IPS DF 6.9 (cell line): Measurements from ENCODE around the gene TNPO3.
"Not testable (repeated sequence)": the region's sequence is repeated elsewhere in the genome, so short reads cannot be mapped to it uniquely, and the experiment has no call there.

ENCODE experiments used
- DNase-seq: peaks from one replicate; pipeline ENCODE4 v3.0.0-alpha.2; 2013; ENCODE audit warnings: low read depth, low spot score
- H3K27ac ChIP-seq: one replicate; pipeline ENCODE4 v1.5.1; 2013; ENCODE audit warnings: low read length, control low read depth
- H3K27me3 ChIP-seq: 2 replicates; pipeline ENCODE4 v1.6.1; 2013; ENCODE audit warnings: mild to moderate bottlenecking, low read length; ENCODE audit not compliant: control insufficient read depth, insufficient read depth
- H3K36me3 ChIP-seq: 2 replicates; pipeline ENCODE4 v1.6.1; 2013; ENCODE audit warnings: low read length; ENCODE audit not compliant: control insufficient read depth, insufficient read depth
- H3K4me1 ChIP-seq: 2 replicates; pipeline ENCODE4 v1.6.1; 2013; ENCODE audit warnings: low read length; ENCODE audit not compliant: control insufficient read depth, insufficient read depth
- H3K4me3 ChIP-seq: 2 replicates; pipeline ENCODE4 v1.5.1; 2013; ENCODE audit warnings: mild to moderate bottlenecking, low read length
- H3K9me3 ChIP-seq: 2 replicates; pipeline ENCODE4 v1.6.1; 2013; ENCODE audit warnings: low read length, inconsistent platforms; ENCODE audit not compliant: control insufficient read depth, insufficient read depth
- WGBS: extraction: QIAGEN DNeasy Blood & Tissue Kit; methylation state at CpG from one replicate; pipeline ENCODE4 v1.1.7; 2013; ENCODE audit warnings: mixed read lengths, missing lambda C conversion rate; ENCODE audit not compliant: insufficient read length, insufficient coverage; 5-methylcytosine and 5-hydroxymethylcytosine counted together

The TNPO3 gene

GRCh38 chr7:129047761-129048160 is 7.2 kb downstream of the TNPO3 start:
- Histone ChIP-seq H3K36me3 (no peaks in the 10 kb centered on the region), H3K27ac (no peak overlapping the region), H3K4me1 (no peaks in the 10 kb centered on the region), H3K4me3 (no peak overlapping the region), H3K9me3 (no peaks in the 10 kb centered on the region), H3K27me3 (no peaks in the 10 kb centered on the region)
- WGBS = no CpG with 5 or more reads among the region's 2 CpGs
- no peak for DNase-seq

GRCh38 chr7:129045682-129046081 is 9.2 kb downstream of the TNPO3 start:
- Histone ChIP-seq H3K27ac (no peak overlapping the region), H3K9me3 (no peaks in the 10 kb centered on the region), H3K4me1 (no peaks in the 10 kb centered on the region), H3K27me3 (no peaks in the 10 kb centered on the region), H3K36me3 (no peaks in the 10 kb centered on the region), H3K4me3 (no peak overlapping the region)
- WGBS = no CpG with 5 or more reads among the region's 4 CpGs
- DNase-seq = no peak

GRCh38 chr7:129043012-129043411 is 11.9 kb downstream of the TNPO3 start:
- Histone ChIP-seq H3K27ac (no peak overlapping the region), H3K4me3 (no peak overlapping the region), H3K27me3 (no peaks in the 10 kb centered on the region), H3K9me3 (no peaks in the 10 kb centered on the region), H3K4me1 (no peaks in the 10 kb centered on the region), H3K36me3 (no peaks in the 10 kb centered on the region; the same call in 1 of the 2 replicates)
- WGBS = no CpG with 5 or more reads among the region's 3 CpGs
- no peak for DNase-seq

- WGBS = no CpG with 5 or more reads among the region's 3 CpGs
- no peak overlapping the region for H3K27ac ChIP-seq
- H3K4me1 ChIP-seq = peaks cover 1% of the 10 kb centered on the region; the same call in 1 of the 2 replicates
- H3K36me3 ChIP-seq = no peaks in the 10 kb centered on the region; the same call in 1 of the 2 replicates
- H3K4me3 ChIP-seq = no peak overlapping the region
- no peaks in the 10 kb centered on the region for H3K27me3 ChIP-seq
- H3K9me3 ChIP-seq = no peaks in the 10 kb centered on the region
- no peak for DNase-seq
Observed at GRCh38 chr7:129041142-129042085, 13.5 kb downstream of the TNPO3 start.

GRCh38 chr7:129038468-129038867 is 16.4 kb downstream of the TNPO3 start:
- no CpG with 5 or more reads among the region's 2 CpGs for WGBS
- H3K9me3 ChIP-seq, H3K4me3 ChIP-seq, H3K36me3 ChIP-seq, DNase-seq, H3K4me1 ChIP-seq, H3K27ac ChIP-seq, H3K27me3 ChIP-seq: not testable (repeated sequence)

- H3K27ac ChIP-seq = no peak overlapping the region
- no peak for DNase-seq
Observed at GRCh38 chr7:129037585-129037984, 17.3 kb downstream of the TNPO3 start.

GRCh38 chr7:129032017-129032416 is 22.9 kb downstream of the TNPO3 start:
- H3K36me3 ChIP-seq = peaks cover 2% of the 10 kb centered on the region; the same call in 1 of the 2 replicates
- H3K27ac ChIP-seq = no peak overlapping the region
- no peaks in the 10 kb centered on the region for H3K27me3 ChIP-seq
- DNase-seq = no peak
- no peaks in the 10 kb centered on the region for H3K4me1 ChIP-seq
- no CpG with 5 or more reads among the region's 1 CpG for WGBS
- no peak overlapping the region for H3K4me3 ChIP-seq
- no peaks in the 10 kb centered on the region for H3K9me3 ChIP-seq

More at GRCh38 chr7:129037585-129037984, 17.3 kb downstream of the TNPO3 start:
- Histone ChIP-seq H3K27me3 (no peaks in the 10 kb centered on the region), H3K4me3 (no peak overlapping the region), H3K4me1 (peaks cover 1% of the 10 kb centered on the region; the same call in 1 of the 2 replicates), H3K9me3 (no peaks in the 10 kb centered on the region), H3K36me3 (peaks cover 2% of the 10 kb centered on the region; the same call in 1 of the 2 replicates)
- WGBS = no CpG with 5 or more reads among the region's 4 CpGs

- H3K4me1 ChIP-seq = no peaks in the 10 kb centered on the region
- no peaks in the 10 kb centered on the region for H3K9me3 ChIP-seq
- no peak overlapping the region for H3K4me3 ChIP-seq
- DNase-seq = no peak
- no peak overlapping the region for H3K27ac ChIP-seq
- WGBS = no CpG with 5 or more reads among the region's 3 CpGs
- H3K36me3 ChIP-seq = peaks cover 2% of the 10 kb centered on the region; the same call in 1 of the 2 replicates
- no peaks in the 10 kb centered on the region for H3K27me3 ChIP-seq
Observed at GRCh38 chr7:129030440-129030839, 24.5 kb downstream of the TNPO3 start.

GRCh38 chr7:129024125-129024524 is 30.8 kb downstream of the TNPO3 start:
- no peaks in the 10 kb centered on the region for H3K4me1 ChIP-seq

GRCh38 chr7:129021656-129022055 is 33.3 kb downstream of the TNPO3 start:
- H3K9me3 ChIP-seq = no peaks in the 10 kb centered on the region
- H3K36me3 ChIP-seq = no peaks in the 10 kb centered on the region
- no peak overlapping the region for H3K4me3 ChIP-seq
- H3K4me1 ChIP-seq = no peaks in the 10 kb centered on the region
- no CpG with 5 or more reads among the region's 2 CpGs for WGBS
- no peaks in the 10 kb centered on the region for H3K27me3 ChIP-seq
- DNase-seq = no peak
- H3K27ac ChIP-seq = no peak overlapping the region

More at GRCh38 chr7:129024125-129024524, 30.8 kb downstream of the TNPO3 start:
- DNase-seq = no peak
- H3K27me3 ChIP-seq = no peaks in the 10 kb centered on the region
- no peaks in the 10 kb centered on the region for H3K36me3 ChIP-seq
- H3K4me3 ChIP-seq = no peak overlapping the region
- H3K9me3 ChIP-seq = no peaks in the 10 kb centered on the region
- no CpG with 5 or more reads among the region's 3 CpGs for WGBS
- H3K27ac ChIP-seq = no peak overlapping the region
